ENCODE data around the gene TERB2.
"Not testable (repeated sequence)": the region's sequence is repeated elsewhere in the genome, so short reads cannot be mapped to it uniquely, and the experiment has no call there.

TERB2 gene, protein sequence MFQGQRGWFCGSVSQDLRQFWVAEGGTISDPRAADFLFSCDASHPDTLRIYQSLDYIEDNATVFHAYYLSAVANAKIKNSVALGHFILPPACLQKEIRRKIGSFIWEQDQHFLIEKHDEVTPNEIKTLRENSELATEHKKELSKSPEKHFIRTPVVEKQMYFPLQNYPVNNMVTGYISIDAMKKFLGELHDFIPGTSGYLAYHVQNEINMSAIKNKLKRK

DNA sequence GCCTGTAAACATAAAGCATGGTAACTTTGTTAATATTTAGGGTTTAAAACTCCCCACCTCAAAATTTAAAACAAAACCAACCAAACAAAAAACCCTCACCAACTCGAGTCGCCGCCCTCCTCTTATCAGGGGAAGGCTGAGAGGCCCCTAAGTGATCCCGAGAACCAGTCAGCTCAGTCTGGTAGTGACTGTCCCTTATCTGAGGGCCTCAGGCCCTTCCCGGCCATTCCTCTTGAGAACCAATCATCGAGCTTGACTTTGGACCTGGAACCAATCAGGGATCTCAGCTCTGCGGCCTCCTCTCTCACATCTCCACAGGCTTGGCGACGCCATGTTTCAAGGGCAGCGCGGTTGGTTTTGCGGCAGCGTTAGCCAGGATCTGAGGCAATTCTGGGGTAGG is at the start of gene TERB2:
Gene TERB2, plus strand, starts transcription at position 300 of the 400 bp plus-strand sequence. Its CDS starts 32 bp downstream, at position 332.
- DNase-seq = no peak

DNA sequence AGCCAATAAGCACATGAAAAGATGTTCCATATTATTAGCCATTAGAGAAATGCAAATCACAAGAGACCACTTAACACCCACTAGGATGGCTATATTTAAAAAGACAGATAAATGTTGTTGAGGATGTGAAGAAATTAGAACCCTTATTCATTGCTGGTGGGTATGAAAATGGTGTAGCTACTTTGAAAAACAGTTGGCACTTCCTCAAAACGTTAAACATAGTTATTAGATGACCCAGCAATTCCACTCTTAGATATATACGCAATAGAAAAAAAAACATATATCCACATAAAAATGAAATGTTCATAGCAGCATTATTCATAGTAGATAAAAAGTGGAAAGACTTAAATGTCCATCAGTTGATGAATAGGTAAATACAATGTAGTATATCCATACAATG is 47.1 kb upstream of the TERB2 start:
- no peak for DNase-seq

DNA sequence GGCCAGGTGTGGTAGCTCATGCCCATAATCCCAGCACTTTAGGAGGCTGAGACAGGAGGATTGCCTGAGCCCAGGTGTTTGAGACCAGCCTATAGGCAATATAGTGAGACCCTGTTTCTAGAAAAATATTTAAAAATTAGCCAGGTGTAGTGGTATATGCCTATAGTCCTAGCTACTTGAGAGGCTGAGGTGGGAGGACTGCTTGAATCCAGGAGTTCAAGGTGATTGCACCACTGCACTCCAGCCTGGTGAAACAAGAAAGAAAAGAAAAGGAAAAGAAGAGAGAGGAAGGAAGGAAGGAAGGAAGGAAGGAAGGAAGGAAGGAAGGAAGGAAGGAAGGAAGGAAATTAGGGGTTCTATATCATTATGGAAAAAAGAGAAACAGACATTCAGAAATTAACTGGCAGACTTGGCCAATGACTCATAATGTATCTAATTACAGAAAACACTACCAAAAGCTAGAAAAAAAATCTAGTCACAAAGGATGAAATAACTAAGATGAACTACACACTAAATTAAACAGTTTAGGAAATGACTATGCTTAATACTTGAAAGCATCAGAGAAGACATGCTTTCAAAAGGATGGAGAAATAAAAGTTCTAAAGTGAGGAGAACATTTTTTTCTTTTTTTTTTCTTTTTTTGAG is 45.4 kb upstream of the TERB2 start:
- DNase-seq = no peak

DNA sequence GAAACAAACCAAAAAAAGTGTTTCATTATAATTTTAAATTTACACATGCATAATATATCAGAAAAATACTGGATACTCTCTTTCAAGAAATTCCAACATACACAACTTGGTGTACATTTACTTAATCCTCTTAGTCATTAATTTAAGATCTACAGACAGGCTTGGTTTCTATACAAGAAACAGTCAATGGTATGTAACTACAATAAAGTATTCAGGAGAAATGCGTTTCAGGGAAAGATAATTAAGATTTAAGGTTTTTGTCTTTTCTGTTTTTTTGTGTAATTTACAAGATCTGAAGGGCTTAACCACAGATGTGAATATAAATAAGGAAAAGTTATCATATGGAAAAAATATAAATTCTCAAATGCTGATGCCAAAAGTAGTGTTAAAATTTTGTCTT is 44.3 kb upstream of the TERB2 start:
- not testable (repeated sequence) for DNase-seq

DNA sequence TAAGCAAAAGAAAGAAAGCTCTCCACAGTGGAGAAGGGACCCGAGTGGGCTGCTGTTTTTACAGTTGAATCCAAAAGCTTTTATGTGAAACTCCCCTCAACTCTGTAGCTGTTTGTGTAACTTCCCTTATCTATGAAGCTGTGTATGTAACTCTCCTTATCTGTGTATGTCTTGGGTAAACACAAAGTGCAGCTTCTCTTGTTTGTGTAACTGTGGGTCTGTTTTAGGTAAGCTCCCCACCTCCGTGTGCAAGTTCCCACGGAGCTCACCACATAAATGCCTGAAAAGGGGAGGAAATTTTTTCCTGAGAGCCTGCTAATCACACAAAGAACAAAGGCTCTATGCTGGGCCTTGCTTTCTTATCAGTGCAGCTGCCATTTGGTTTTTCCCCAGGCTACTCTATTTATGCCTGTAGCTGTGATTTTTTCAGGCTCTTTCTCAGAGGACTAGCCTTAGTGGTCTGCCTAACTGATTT is 43.5 kb upstream of the TERB2 start:
- DNase-seq = not testable (repeated sequence)

DNA sequence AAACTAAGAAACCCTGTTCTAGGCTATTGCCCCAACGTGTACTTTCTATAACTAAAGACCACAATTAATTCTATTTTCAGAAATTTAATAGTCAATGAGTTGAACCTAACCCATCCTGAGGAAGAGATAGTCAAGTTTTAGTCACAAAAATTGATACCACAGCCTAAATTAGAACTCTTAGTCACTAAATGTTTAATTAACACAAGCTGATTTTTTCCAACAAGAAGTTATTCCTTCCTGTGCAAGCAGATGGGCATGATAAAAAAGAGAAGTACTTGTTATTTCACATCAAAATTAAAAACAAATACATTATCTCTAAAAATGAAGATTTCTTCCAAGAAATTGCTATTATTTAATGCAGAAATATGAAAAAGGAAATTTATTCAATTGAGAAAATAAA is 38.4 kb upstream of the TERB2 start:
- DNase-seq = no peak

DNA sequence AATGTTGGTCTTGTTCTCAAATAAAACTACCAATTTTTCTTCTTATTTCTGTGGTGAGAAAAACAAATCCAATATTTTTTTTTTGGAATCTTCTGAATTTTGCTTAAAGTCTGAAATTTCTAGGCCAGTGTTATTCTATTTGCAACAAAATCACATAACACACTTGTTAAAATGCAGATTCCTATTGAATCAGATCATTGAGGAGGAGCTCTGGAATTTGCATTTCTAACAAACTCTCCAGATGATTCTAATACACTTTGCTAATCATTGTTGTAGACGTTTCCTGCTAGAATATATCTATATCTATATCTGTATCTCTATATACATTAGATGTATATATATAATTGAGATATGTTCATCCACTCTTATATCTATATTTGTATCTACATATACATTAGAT is 27.8 kb upstream of the TERB2 start:
- DNase-seq = not testable (repeated sequence)

DNA sequence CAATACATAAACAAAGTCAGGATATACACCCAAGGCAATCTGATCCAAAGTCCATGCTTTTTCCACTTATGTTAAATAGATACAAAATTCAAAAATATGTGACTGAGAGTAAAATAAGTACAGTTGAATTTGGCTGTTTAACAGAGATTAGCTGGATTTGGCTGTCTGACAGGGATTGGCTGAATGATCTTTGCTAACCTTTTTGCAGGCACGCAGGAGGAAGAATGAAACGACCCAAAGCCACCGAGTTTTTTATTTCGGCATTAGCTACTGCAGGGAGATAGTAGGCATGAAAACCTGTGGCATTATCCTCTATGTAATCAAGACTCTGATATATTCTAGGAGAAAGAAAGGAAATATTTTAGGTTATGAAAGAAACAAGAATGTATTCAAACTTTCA is 26.2 kb upstream of the TERB2 start:
- DNase-seq = not testable (repeated sequence)

DNA sequence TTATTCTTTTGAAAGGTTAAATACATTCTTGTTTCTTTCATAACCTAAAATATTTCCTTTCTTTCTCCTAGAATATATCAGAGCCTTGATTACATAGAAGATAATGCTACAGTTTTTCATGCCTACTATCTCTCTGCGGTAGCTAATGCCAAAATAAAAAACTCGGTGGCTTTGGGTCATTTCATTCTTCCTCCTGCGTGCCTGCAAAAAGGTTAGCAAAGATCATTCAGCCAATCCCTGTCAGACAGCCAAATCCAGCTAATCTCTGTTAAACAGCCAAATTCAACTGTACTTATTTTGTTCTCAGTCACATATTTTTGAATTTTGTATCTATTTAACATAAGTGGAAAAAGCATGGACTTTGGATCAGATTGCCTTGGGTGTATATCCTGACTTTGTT is 1.8 kb downstream of the TERB2 start:
- not testable (repeated sequence) for DNase-seq

DNA sequence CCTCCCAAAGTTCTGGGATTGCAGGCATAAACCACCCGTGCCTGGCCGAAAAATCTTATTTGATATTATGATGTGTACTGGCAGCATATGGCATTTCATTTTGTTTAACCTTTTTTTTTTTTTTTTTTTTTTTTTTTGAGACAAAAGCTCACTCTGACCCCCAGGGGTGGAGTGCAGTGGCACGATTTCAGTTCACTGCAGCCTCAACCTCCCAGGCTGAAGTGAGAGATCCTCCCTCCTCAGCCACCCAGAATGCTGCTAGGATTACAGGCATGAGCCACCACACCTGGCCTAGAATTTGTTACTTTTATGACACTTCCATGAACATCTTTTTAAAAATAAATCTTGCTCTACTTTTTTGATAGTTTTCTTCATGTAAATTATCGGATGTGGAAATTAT is 12.0 kb downstream of the TERB2 start:
- DNase-seq = no peak

DNA sequence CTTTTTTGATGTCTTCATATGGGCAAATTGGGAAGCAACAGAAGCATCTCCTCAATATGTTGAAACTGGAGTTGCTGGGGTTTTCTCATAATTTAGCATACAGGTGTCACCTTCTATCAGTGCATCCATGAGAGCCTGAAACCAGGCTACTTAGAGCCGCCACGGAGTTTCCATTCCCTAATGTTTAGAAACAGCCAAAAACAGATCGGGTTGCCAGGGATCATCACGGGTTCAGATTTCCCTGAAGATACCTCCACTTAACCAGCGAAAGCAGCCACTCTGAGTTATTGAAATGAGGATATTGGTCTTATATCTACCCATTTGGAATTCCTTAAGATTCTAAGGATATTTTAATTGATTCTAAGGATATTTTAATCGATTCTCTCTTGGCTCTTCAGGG is 14.5 kb downstream of the TERB2 start:
- no peak for DNase-seq

DNA sequence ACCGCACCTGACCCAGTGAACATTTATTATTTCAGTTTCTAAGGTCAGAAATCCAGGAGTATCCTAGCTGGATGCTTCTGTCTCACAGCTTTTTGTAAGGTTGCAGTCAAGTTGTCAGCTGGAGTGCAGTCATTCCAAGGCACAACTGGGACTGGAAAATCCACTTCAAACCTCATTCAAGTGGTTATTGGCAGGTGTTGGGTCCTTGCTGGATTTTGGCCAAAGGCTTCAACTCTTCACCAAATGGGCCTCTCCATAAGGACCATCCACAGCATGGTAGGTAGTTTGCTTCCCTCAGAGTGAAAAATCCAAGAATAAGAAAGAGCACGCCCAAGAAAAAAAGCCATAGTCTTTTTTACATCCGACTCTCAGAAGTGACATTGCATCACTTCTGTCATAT is 19.7 kb downstream of the TERB2 start:
- DNase-seq = not testable (repeated sequence)

DNA sequence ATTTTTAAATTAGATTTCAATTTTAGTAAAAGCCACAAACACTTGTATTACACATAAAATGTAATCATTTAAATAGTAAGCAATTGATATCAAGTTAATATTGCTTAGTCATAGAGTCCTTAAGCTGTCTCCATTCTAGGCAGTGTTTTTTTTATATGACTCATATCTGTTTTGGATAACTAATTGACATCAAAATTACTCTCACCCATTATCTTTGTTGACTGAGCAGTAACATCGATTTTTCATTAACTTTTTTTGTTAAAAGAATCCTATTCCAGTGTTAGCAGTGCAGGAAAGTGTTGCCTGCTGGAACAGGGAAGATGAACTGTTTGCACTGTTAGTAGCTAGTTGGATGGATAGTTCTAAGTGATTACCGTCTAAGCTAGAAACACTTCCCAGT is 21.3 kb downstream of the TERB2 start:
- DNase-seq = not testable (repeated sequence)

DNA sequence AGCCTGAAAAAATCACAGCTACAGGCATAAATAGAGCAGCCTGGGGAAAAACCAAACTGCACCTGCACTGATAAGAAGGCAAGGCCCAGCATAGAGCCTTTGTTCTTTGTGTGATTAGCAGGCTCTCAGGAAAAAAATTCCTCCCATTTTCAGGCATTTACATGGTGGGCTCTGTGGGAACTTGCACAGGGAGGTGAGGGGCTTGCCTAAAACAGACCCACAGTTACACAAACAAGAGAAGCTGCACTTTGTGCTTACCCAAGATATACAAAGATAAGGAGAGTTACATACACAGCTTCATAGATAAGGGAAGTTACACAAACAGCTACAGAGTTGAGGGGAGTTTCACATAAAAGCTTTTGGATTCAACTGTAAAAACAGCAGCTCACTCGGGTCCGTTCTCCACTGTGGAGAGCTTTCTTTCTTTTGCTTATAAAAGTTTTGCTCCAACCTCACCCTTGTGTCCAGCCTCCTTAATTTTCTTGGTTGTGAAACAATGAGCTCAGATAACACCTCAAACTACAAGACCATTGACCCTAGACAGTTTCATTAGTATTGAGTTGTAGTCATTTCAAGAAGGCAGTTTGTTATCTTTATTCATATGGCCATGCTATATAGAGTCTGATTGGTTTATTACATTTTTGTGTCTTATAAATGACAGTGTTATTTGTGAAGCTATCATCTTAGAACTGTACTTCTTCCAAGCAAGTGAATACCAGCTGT is 23.3 kb downstream of the TERB2 start:
- not testable (repeated sequence) for DNase-seq

DNA sequence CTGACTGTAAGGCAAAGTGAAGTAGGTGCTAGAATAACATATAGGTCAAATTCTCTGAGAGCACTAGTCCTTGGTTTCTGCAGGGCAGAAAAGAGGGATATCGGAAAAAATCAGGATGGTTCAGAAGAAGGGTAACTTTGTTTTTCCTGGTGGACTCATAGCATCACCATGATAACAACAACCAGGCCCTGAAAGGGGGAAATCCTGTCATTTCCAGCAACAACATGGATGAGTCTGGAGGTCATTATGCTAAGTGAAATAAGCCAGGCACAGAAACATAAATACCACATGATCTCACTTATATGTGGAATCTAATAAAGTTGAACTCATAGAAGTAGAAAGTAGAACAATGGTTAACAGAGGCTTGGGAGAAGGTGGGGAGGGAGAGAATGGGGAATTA is 27.7 kb downstream of the TERB2 start:
- not testable (repeated sequence) for DNase-seq

DNA sequence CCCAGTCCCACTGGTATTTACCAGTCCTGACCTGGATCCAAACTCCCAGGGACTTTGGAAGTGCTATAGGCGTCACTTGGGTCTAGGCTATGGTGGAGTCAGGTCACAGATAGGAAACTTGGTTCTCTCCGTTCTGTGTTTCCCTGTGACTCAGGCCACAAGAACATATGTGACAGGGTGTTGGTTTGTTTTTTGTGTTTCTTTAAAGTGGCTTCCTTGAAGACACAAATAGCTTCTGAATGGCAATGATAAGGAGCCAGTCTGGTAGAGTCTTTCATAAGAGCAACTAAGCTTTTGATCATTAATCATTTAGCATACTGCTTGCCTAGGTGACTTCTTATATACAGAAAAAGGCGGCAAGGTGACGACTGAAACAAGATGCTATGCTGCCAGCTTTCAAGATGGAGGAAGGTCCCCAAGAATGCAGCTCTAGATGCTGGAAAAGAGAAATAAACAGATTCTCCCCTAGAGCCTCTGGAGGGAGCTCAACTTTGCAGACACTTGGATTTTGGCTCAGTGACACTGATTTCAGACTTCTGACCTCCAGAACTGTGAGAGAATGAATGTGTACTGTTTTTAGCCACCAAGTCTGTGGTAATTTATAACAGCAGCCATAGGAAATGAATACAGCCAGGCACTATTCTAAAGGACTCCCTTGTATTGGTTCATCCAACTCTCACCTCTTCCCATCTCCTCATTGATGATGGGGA is 30.0 kb downstream of the TERB2 start:
- DNase-seq = not testable (repeated sequence)

DNA sequence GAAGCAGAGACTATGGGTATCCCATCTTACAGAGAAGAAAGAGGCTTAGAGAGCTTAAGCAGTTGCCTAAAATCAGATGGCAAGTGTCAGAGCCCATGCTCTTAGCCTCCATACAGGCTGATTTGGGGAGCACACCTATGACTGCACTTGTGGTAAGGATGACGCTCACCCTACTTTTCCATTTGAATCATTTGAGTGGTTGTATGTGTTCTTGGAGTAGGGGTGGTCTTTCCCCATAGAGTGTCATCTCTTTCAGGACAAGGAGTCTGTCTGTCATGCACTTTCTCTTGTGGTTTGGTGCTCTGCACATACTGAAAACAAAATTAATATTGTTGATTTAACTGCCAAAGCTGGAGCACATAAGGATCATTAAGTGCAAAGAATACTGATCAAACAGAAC is 31.2 kb downstream of the TERB2 start:
- DNase-seq = not testable (repeated sequence)

DNA sequence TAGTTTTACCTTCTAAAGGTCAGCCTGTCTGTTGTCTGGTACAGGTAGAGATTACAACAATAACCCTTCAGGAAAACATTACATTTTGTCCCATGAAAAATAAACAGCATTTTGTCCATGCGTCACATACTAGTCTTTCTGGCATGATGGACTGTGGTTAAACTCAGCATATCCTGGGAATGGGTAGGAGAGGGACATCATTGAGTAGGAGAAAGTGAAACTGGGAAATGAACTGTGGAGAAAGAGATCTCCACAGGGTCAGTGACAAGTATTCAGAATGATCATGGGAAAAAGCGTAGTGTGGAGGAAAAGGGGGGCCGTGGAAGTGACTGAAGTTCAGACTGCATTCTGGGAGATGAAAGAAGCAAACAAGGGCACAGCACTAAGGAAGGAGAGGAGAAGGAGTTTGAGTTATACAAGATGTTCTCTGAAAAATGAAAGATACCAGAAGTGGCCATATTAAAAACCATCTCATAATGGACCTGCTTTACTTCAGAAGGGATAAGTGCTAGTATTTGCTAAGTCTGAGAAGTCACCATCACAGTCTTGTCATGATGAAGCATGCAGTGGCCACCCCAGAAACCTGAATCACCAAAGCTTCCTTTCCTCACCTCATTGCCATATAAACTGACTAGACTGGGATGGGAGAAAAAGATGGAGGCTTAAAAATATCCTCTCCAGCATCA is 31.8 kb downstream of the TERB2 start:
- DNase-seq = not testable (repeated sequence)

DNA sequence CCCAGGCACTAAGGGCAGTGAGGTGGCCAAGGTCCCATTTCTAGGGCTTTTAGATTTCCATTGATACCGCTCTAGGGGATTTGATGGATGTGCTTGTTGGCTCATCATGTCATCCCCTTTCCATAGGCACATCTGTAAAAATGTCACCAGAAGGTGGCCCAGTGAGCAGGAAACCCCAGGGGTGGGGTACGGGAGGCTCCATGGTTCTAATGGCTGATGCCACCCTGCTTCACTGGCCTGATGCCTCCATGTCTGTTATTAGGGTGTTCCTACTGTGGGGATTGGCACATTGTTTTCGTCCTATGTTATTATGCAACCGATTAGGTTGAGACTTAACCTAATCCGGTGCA is 32.4 kb downstream of the TERB2 start:
- DNase-seq = not testable (repeated sequence)

DNA sequence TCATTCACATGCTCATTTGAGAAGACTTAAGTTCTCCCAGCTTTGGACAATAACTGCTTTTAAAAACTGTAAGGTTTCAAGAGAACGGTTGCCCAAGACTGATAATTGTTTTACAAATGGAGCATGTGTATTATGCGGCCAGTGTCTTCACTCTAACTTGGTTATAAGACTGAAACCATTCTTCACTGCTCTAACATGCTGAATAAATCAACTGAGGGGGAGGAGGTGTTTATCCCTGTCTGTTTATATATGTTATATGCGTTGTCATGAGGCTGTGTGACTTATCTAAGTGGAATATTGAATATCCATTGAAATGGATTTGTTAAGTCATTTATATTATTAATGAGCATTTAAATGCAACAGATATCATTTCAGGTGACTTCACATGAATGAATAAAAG is 41.1 kb downstream of the TERB2 start:
- not testable (repeated sequence) for DNase-seq

DNA sequence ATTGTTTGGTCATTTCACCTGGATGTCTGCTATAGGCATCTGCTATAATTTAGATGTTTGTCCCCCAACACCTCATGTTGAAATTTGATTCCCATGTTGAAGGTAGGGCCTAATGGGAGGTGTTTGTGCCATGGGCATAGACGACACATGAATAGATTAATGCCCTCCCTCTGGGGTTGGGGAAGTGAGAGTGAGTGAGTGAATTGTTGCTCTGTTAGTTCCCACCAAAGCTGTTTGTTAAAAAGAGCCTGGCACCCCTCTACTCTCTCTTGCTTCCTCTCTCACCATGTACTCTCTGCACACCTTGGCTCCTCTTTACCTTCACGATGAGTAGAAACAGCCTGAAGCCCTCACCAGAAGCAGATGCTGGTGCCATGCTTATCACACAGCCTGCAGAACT is 42.6 kb downstream of the TERB2 start:
- DNase-seq = no peak

DNA sequence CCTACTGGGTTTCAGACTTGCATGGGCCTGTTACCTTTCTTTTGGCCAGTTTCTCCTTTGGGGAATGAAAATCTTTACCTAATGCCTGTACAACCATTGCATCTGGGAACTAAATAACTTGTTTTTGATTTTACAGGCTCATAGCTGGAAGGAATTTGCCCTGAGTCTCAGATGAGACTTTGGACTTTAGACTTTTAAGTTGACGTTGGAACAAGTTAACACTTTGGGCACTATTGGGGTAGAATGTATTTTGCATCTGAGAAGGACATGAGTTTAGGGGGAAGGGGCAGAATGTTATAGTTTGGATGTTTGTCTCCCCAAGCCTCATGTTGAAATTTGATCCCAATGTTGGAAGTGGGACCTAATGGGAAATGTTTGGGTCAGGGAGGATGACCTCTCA is 44.7 kb downstream of the TERB2 start:
- DNase-seq = not testable (repeated sequence)
